GM18502 (cell line): Measurements from ENCODE around the gene GRID2.
"Not testable (repeated sequence)": the region's sequence is repeated elsewhere in the genome, so short reads cannot be mapped to it uniquely, and the experiment has no call there.

Experiments
- ATAC-seq: cut with Tn5 transposase; IDR thresholded peaks from one replicate; pipeline ENCODE4 v1.9.1; 2021; ENCODE audit warnings: mild to moderate bottlenecking; ENCODE audit not compliant: unreplicated experiment, poor library complexity

GRID2 gene

DNA sequence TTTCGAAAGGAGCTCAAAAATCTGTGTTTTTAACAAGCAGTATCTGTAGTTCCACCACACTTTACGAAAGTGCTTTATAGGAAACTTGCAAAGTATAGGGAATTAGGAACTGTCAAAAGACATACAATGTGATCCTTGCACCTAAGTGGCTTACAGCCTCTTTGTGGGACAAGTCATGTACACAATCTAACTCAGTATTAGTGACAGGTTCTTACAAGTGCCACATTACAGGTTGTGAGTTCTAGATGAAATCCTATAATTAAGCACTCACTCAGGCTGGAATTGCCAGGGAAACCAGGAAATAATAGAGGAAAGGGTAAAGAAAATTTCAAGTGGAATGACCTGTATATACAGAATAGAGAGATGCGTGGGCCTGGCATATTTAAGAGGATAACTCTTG lies 957.4 kb downstream of the GRID2 start:
- no peak for ATAC-seq

DNA sequence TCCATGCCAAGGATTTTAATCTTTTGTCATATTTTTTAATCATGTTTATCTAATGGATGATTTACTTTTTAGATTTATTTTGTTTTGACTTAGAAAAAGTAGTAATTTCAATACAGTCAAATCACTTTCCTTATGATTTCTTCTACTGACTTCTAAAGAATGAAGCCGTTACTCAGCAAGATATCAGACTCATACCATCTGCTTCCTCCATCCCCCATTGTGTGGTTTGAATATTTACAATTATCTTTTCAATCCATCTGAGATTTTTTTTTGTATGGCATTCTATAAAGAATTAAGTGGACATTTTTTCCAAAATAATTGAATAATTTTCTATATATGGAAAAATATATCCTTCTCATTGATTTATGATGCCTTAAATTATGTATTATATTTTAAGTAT lies 959.4 kb downstream of the GRID2 start:
- ATAC-seq: no peak

DNA sequence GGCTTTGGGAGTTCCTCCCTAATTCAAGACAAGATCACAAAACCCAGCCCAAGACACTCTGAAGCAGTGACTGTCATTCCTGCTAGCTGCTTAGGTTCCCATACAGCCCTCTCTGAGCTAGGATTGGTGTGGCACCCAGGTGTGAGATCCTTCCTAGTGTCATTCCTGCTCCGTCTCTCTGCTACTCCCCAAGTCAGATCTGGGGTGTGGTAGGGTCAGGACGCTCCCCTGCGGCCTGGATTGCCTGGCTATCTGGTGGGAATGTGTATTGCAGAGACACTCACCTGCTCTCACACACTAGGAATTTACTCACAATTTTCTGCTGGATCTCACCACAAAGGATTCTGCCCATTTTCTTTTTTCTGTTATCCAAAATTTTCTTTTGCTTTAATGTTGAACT lies 964.0 kb downstream of the GRID2 start:
- ATAC-seq: no peak

DNA sequence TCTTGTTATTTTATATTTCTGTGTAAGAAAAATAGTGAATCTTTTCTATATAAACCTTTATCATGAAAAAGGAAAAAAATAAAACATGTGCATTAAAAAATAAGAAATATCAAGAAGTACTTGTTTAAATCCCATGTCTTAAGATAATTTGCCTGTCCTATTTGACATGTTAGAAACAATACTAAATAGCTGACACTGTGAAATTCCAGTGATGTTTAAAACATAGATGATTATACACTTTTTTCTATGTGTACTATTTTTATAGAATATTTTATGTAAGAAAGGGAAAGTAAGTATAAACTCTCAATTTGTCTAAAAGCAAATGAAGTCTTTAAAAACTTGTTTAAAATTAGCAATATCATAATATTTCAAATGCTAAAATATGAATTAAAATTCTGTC lies 981.6 kb downstream of the GRID2 start:
- ATAC-seq: no peak

DNA sequence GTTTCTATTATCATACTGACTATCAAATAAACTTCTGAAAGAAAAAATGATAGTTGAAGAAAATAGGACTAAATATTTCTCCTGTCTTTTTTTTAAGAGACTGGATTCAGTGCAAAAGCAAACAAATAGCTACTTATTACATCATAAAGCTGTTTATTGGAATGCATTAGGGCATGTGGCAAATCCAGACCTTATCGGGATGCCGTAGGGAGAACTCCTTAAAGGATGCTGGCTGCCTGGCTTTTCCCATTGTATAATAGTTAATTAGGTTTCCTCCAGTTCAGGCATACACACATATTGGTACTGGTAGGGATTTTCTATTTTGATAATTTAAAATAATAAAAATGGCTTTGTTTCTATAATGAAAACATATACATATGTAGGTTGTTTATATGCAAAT lies 985.5 kb downstream of the GRID2 start:
- no peak for ATAC-seq

DNA sequence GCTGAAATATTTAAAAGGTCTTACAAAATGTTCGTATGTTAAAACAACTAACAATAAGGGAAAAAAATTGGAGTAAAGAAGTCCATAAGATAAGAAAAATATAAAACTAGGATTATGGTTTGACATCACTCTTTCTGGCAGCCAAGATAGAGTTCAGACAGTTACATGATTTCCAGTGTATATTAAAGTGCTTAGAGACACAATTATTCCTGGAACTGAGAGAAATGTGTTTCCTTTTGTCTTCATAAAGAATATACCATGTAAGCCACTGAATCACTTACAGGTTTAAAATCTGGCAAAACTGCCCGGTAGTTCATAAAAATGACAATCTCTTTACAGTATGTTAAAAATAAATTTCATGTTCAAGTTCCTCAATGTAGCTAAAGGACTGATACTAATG lies 986.1 kb downstream of the GRID2 start:
- ATAC-seq: no peak

DNA sequence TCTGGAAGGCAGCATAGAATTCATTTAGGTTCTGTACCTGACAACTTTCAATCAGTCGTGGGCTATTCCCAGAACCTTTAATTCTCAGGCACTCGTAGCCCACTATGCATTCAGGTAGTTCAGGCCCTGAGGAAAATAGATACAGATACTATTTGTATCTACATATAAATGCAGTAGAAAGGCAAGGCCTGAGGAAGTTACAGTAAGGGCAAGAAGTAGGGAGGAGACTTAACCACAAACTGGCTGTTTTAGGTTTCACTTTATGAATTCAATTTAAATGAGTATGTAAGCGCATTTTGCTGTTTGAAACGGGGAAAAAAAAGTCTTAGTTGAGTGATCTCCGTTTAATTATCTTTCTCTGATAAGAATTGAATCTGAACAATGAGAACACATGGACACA lies 995.4 kb downstream of the GRID2 start:
- peak; percentile 68 for ATAC-seq

DNA sequence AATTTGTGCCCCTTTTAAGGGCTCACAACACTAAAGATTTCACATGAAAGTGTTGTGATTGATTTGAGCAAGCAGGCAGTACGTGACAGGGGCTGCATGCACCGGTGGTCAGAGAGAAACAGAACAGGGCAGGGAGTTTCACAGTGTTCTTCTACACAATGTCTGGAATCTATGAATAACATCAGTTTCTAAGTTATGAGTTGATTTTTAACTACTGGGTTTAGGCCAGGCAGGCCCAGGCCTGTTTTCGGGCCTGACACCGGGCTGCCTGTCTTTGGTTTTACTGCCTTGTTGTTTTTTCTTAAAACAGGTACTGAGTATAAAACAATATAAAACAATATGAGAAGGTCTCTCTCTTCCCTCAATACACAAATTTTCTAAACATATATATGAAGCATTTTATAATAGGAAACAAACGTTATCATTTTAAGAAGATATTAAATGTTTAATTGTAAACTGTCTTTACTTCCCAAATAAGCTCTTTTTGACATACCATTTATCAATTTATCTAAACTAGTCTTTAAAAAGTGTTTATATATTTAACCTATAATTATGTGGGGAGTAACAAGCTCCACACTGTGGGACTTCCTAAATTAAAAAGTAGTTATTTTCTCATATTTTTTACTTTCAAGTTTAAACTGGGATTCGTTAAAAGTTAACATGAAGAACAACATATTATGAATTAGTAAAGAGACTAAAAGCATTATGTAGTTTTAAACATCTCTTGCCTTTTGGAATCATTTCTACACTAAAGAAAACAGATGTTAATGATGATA lies 997.2 kb downstream of the GRID2 start:
- not testable (repeated sequence) for ATAC-seq

DNA sequence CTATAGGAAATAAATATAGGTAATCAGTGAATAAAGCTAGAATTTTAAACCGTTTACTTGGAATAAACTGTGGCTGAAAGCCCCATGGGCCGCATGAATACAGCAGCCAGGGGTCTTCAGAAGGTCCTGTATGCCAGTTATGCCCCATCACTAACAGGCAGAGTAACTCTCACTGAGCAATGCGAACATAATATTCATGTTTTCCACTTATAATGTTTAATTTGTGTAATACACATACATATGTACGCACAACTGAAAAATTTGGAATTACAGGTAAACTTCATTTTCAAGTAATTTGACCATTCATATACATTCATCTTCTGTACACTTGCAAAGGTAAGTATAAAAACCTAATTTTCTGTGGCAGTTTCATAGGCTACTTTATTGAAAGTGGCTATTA lies 998.5 kb downstream of the GRID2 start:
- no peak for ATAC-seq

DNA sequence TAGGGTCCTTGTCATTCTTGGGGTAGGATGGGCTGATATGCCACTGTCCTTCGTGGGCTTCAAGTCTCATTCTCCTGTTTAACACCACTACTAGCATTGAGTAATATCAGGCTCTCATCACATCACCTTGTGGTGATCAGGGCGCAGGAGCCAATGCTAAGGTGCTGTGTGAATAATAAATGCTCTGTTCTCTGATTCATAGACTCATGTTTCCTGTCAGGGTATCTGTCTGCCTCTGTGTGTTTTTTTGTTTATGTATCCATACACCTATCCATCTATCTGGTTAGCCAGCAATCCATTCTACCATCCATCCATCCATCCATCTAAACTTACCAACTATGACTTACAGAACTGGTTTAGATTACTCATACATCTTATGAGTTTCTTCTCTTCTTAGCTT lies 999.7 kb downstream of the GRID2 start:
- ATAC-seq: no peak

DNA sequence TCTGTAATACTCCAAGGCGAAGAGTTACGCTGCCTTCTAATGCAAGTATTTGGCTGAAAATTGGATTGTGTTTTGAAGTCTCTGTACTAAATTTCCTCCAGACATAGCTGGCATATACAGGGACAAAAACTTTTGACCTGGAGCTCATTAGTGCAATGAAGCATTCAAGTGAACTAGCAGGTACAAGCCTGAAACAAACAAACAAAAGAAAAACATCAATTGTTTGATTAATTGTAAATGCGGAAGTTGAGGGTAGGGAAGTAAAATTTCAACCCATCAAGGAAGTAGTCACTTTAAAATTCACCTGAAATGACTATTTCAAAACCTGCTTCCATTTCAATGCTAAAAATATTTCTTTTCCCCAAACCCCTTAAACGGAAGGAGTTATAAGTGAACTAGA lies 1008.5 kb downstream of the GRID2 start:
- ATAC-seq: no peak

DNA sequence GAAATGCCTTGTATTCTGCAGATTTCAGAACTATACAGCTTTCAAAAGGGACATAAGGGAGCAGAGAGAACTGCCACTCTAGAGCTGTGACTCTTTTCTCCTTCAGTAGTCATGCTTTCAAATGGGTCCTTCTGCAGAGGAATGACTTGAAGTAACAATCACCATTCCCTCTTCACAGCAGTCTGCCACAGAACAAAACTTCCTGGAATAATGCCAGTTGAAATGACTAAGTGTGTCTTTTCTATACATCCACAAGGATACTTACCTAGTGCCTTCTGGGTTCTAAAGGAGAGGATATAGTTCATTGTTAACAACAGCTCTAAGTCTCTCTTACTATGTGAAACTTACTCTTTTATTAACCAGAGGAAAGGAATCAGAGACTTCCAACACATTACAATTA lies 1009.4 kb downstream of the GRID2 start:
- no peak for ATAC-seq

DNA sequence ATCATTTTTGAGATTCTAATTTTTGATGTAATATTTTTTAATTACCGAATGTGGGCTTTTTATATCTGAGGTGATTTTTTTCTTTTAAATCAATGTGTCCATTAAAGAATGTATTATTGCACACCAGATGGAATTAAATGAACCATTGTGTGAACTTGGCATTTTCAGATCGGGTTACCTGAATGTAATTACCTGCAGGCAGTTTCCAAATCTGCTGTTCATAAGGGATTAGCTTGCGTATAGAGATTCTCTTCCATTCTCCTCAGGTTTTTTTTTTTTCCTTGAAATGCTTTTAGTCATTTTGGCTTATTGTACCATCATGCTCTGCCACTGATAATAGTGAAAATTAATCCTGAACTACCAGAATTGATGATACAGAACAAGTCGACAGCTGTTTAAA lies 1013.3 kb downstream of the GRID2 start:
- ATAC-seq: no peak

DNA sequence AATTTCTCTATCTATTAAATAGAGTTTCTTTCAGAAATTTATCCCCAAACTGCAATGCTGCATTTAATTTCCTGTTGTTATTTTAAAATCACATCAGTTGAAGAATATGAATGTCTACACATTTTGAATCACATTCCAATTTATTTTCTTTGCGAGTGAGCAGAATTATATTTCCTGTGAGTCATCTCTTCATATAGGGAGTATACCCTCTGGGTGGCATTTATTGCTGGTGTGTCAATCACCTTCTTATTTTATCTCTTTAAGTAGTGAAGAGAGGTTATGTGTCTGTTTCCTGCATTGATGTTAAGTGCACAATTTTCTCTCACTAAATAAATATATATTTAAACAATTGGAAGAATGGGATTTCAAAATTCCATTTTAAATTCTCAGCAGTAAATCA lies 1013.8 kb downstream of the GRID2 start:
- ATAC-seq: no peak

DNA sequence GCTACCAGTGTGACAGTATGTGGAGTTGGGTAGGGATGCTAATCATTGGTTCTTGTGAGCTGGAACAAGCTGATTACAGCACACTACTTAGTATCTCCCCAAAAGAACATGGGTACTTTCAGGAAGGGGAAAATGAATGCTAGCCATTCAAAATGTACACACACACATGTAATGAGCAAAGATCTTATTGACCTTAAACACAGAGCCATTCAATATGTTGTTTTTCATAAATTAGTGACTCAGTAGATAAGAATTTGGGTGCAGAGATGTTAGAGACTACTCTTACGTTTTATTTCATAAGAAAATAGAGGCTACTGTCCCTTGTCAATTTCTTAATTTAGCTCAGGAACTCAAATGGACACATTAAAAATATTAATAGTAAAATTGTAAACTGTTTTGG lies 1015.3 kb downstream of the GRID2 start:
- no peak for ATAC-seq

DNA sequence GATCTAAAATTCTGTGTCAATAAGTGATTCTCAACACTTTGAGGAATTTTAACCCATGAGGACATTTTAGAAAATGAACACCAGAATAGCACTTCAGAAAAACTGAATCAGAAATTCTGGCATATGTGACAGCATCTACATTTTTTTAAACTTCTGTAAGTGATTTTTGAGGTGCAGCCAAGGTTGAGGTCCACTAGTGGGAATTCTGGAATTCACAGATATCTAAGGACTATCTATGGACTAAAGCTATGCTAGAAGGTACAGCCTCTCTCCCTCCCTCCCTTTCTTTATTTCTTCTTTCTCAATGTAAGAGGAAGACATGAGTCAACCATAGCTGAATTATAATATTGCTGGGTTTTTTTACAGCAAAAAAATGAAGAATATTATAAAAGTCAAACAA lies 1016.6 kb downstream of the GRID2 start:
- ATAC-seq: no peak

DNA sequence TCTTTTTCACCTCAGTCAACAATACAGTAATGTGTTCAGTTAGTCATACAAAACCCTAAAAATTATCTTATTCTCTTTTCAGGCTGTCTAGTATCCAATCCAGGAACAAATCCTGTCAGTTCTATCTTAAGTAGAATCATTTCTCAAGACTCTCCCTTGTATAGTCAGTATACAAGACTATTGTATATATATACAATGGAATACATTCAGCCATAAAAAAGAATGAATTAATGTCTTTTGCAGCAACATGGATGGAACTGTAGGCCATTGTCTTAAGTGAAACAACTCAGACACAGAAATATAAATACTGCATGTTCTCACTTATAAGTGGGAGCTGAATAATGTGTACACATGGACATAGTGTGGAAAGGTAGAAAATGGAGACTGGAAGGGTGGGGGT lies 1023.6 kb downstream of the GRID2 start:
- no peak for ATAC-seq

DNA sequence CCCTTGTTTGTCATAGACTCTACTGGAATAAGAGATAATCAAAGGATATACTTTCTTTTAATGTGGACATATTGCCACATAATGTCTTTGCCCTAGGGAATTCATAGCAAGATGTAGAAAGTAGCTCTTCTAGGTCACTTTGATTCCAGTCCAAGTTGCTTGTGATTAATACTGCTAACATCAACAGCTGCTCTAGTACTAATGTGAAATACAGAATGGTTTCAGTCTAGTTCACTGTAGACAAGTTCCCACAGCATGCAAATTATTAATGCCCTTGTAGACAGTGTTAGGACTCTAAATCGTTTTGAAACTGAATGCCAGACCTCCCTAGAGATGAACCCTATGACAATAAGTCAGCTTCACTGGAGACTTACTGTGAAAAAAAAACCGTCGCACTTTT lies 1030.2 kb downstream of the GRID2 start:
- peak; percentile 97 for ATAC-seq

DNA sequence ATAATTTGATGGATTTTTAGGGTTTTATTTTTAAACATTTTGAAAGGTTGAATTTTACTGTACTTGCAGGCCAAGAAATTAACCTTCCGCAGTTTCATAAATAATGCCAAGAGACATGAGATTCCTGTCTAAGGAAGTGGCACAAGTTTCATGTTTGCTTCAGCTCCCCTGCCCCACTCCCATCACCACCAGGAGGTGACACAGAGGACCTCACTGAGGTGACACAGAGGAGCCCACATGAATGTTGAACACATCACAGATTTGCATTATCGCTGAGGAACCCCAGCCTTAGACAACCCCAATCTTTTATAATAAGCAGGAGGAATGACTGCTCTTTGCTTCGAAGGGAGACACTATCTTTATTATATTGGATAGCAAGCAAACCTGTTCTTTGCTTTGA lies 1033.4 kb downstream of the GRID2 start:
- ATAC-seq: no peak

DNA sequence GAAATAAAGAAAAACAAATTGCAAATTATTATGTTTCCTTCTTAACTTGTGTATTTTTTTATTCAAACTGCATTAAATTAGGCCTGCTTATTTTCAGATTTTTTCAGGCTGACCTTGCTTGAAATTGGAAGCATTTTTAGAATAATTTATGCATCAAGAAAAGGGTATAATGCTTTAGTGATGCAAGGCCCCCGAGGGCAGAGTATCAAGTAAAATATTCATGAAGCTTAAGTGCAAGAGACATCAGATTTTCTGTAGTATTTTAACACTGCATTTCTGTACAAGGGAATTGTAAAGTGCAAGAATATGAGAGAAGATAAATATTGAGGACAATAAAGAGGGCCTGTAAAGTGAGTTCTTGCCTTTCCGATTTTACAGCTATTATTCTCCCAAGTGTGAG lies 1039.0 kb downstream of the GRID2 start:
- ATAC-seq: no peak

DNA sequence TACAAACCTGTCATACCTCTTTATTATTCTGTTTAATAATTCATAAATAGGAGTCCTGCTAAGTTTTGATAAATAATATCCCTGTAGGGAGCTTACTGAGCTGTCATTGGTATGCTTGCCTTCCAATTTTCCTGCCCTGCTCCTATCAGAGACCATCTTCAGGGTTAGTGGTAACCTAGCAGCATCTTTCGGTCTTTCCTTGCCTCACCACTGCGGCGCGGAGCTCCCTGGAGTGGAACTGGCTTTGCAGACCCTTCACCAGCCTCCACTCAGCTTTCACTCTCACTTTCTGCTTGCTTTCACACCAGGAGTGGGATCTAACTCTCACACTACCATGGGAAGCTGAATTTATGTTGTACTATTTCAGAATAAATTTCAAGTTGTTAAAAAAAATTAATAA lies 1043.1 kb downstream of the GRID2 start:
- ATAC-seq: no peak

DNA sequence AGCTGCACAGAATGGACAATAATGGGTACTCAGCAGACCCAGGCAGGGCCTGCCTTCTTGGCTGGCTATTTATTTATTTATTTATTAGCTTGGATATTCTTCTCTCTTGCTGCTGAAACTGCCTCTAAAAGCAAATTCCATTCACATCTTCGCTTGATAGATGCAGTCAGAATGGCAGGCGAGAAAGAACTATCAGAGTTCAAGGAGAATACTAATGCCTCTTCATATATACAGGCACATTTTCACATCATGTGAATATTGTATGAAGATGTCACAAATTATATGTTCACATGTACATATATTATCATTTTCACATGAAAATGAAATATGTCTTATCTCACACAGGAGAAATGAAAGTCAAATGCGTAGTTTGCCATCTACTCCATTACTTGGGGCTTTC lies 1045.1 kb downstream of the GRID2 start:
- ATAC-seq: no peak

DNA sequence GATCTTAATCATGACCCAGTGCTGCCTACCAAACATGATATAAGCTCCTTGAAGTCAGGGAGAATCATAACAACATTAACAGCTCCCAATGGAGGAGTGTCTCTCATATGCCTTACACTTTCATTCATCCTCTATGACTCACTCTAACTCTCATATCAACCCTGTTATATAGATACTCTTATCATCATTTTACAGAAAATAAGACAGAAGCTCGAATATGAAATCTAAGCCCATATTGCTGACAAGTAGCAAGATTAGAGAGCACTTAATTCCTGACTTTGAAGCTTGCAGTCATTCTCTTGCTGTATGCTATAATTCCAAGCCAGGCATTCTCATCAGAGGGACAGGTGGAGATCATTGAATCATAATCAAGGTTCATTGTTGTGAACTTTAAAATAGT lies 1048.1 kb downstream of the GRID2 start:
- ATAC-seq: no peak
